ENCODE measurements around the gene UGT8.
"Not testable (repeated sequence)": the region's sequence is repeated elsewhere in the genome, so short reads cannot be mapped to it uniquely, and the experiment has no call there.

UGT8 gene, protein sequence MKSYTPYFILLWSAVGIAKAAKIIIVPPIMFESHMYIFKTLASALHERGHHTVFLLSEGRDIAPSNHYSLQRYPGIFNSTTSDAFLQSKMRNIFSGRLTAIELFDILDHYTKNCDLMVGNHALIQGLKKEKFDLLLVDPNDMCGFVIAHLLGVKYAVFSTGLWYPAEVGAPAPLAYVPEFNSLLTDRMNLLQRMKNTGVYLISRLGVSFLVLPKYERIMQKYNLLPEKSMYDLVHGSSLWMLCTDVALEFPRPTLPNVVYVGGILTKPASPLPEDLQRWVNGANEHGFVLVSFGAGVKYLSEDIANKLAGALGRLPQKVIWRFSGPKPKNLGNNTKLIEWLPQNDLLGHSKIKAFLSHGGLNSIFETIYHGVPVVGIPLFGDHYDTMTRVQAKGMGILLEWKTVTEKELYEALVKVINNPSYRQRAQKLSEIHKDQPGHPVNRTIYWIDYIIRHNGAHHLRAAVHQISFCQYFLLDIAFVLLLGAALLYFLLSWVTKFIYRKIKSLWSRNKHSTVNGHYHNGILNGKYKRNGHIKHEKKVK

DNA sequence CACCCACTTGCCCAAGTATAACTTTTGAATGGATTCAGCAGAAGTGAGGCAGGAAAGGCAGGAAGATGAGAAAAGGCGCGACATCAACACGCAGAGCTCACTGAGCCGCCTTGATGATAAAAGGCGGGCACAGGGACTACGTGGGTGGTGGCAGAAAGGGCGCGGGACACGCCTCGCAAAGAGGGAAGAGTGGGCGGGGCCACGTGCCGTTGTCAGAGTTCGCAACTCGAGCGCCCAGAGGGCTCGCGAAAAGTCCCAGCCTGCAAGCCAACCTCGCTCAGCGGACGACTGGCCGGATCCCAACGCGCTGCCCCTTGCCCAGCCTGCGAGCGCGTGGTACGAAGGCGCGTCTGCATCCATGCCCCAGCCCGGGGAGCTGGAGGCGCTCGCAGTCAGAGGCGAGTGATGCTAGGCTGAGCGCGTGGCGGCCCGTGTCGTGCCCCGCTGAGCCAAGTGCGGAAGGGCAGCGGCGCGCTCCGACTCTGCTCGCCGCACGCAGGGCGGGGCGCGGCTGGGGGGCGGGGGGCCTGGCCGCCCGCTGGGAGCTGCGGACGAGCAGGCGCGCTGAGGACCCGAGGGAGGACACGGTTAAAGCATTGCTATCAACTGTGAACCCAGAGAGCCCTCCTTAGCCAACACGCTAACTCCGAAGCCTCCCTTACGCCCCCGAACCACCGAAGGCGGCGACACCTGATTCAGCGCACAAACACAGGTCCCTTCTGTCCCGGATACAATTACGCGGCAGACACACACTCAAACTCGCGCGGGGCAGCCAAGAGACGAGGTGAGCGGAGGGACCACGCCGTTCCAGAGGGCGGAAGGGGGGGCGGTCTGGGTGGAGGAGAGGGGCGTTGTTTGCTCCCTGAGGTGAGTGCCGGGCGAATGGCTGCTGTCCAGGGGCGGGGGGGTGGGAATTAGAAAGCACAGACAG lies at the start of gene UGT8:
TSS of gene UGT8 (plus strand) at position 617 of the 931 bp plus-strand sequence. CDS start 24,074 bp downstream, outside the sequence.
- peak; percentile 66 for DNase-seq

DNA sequence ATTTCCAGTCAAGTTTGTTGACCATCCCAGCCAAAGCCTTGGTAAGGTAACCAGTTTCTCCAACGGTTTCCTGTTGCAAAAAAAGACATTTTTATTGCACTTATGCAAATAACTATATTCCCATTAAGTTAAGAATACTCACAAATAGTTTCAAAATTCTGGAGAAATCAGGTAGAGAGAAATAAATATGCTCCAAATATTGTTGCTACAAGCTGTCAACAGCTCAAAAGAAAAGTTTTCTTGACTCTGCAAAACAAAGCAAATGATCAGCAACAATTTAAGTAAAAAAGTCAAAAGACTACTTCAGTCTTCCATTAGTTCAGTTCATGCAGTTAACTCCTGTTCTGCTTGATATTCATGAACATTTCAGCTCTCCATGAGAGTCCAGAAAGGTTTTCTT lies 49.0 kb upstream of the UGT8 start:
- no peak for DNase-seq

DNA sequence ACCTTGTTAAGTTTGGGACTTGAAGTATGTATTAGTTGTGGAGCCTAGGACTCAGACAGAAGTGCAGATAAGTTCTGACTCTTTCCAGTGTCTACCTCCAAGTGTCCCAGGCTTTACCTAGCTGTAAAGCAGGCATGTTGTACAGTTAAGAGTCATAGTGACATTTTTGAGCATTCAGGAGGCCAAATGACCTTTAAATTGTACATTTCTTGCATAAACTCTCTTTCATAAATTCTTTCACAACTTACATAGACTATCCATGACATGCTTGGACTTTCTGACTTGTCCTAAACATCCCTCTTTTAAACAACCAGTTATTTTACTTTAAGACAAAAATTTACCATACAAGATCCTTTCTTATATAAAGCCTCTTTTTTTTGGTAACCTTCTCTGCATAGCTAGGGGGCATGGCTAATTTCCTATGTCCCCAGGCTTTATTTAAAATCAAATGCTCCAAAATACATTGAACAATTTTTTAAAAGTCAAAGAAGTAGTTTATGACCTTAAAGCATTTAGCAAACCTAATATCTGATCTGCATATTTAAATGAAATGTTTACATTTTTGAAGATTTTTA lies 40.1 kb upstream of the UGT8 start:
- no peak for DNase-seq

DNA sequence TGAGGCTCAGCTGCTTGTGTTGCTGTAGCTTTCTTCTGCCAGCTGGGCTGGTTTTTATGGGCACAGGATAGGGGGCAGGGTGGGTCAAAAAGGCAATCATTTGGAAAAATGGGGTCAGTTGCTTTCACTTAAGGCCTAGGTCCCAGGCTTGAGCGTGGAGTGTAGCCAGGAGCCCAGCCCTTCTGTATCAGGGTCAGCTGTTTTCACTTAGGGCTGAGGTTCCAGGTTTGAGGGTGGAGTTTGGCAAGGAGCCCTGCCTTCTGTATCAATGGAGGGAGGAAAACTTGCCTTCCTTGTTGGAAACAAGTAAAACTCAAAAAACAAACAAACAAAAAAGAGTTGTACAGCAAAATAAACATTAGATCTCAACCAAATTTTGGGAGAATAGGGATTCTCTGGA lies 37.0 kb upstream of the UGT8 start:
- DNase-seq = no peak

DNA sequence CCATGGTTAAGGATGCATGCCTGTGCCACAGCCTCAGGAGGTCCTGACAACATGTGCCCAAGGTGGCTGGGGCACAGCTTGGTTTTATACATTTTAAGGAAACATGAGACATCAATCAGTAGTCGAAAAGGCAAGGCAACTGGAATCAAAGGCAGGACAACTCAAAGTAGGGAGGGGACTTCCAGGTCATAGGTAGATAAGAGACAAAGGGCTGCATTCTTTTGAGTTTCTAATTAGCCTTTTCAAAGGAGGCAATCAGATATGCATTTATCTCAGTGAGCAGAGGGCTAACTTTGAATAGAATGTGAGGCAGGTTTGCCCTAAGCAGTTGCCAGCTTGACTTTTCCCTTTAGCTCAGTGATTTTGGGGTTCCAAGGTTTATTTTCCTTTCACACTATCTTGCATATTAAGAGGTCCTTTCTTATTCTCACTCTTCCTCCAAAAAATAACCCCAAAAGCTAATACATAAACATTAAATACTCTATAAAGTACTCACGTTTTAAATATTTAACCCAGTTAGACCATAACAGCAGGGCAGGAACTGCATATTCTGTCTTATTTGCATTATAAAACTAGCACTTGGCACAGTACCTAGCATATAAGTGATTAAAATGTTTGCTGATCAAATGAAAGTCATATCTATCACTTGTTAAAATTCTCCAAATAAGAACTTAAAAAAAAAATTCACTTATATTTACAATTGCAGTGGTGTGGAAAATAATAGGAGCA lies 36.3 kb upstream of the UGT8 start:
- no peak for DNase-seq

DNA sequence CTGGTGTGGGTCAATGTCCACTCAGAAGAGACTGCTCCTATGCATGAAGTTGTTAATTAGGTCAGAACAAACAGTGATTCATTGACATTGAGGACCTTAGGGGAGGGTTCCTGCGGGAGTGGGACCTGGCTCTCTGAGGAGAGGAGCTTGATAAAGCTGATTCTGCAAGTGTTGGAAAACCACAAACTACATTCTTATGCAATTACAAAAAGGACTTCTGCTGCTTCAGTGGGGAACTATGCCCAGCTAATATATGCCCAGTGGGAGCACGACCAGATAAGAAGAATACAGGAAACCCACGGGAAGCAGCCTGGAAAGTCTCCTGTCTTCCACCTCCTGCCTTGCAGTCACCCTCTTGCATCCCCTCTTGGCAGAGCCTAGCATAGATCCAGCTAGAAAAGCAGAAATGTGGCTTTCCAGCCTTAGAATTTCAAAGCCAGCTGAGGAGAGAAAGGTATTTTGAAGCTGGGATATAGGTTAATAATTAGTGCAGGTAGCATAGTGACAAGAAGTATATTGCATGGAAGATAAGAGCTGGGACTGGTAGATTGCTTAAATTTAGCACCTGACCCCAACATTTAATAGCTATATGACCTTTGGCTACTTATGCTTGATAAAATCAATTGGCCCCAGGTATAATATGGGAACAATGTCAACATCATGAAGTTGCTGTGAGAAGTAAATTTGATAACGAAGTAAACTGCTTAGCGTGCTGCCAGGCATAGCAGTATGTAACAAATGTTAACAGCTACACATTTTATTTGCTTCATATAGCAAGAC lies 34.9 kb upstream of the UGT8 start:
- DNase-seq = no peak

DNA sequence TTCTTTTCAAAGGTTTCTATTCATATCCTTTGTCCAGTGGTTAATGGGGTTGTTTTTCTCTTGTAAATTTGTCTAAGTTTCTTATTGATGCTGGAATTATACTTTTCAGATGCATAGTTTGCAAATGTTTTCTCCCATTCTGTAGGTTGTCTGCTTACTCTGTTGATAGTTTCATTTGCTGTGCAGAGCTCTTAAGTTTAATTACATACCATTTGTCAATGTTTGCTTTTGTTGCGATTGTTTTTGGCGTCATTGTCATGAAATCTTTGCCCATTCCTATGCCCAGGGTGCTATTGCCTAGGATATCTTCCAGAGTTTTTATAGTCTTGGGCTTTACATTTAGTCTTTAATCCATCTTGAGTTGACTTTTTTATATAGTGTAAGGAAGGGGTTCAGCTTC lies 21.2 kb upstream of the UGT8 start:
- no peak for DNase-seq

DNA sequence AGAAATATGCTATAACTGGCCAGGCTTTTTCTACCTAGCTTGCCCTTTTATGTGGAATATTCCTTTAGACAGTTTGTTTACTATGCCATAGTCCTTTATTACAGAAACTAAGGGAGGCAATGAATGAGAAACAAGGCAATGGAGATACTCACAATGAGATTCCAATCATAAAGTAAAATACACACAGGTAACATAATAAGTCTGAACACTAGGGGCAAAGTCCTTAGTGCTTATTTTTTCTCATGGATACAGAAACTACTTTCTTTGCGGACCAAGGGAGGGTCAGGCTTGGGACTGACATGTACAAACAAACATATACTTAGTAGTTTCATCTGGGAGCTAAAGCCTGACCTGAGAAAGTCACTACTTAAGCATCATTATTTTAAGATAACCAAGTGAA lies 16.0 kb upstream of the UGT8 start:
- DNase-seq = no peak

DNA sequence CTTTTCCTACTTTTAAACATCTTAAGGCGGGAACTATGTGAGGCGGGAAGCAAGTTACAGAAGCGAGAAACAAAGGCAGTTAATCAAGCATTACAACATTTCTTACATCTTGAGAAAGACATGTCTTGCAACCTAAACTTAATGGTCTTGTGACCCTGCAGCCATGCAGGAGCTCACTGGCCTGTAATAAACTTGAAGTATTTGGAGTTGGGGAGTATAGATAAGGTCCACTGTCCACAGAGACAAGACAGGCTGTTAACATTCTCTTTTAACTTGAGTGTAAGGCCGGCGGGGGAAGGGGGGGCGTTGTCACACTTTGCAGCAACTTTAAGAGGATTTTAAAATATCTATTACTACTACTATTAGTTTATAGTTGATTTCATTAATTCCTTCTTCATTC lies 10.3 kb upstream of the UGT8 start:
- no peak for DNase-seq

DNA sequence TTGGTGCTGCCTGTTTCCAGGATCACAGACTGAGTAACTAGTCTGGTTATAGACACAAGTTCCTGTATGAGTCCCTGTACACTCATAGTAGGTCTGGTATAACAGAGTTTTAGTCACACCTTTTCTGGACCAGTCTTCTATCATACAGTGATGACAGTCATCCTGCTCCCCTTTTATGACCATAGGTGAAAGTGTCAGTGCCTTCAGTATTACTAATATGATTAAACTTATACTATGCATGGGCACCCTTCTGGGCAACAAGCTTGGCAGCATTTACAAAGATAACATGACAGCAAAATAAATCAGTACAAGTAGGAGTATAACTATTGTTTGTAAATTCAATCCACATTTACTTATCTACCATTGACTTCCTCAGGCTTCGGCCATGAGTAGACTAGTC lies 8.2 kb upstream of the UGT8 start:
- DNase-seq = not testable (repeated sequence)

DNA sequence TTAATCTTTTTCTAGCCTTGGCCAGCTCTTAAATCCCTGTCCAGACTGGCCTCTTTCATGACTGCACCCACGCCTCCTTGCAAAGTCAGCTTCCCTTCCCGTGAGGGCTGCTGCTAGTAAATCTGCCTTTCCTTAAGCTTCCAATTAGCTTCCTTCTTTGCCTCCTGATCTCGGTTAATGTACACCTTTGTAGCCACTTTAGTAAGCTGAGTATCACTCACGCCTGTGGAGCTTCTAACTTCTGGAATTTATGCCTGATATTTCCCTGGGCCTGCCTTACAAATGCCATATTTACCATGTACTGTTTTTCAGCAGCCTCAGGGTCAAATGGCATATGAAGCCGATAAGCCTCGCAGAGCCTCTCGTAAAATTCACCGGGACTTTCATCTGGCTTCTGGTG lies 5.1 kb upstream of the UGT8 start:
- DNase-seq = no peak

DNA sequence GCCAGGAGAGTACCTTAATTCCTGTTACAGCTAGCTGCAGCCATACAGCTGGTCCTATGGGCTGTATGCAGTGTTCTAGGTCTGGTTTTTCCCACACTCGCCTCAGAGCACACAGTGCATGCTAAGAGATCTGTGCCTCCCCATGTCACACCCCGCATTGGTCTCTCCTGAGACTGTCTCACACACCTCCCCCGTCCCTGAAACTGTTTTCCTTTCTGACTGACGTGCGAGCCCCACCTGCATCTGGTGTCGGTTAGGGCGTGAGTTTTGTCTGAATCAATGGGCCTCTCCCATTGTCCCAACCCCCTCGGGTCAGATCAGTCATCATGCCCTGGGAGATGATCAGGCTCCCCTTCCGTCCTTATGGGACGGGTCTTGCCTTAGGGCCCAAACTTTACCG lies 3.4 kb upstream of the UGT8 start:
- DNase-seq = no peak

DNA sequence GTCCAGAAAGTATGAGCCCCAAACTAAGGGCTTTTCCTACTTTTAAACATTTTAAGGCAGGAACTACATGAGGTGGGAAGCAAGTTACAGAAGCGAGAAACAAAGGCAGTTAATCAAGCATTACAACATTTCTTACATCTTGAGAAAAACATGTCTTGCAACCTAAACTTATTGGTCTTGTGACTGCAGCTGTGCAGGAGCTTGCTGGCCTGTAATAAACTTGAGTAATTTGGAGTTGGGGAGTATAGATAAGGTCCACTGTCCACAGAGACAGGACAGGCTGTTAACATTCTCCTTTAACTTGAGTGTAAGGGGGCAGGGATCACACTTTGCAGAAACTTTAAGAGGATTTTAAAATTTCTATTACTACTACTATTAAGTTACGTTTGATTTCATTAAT lies 2.7 kb upstream of the UGT8 start:
- DNase-seq = no peak

DNA sequence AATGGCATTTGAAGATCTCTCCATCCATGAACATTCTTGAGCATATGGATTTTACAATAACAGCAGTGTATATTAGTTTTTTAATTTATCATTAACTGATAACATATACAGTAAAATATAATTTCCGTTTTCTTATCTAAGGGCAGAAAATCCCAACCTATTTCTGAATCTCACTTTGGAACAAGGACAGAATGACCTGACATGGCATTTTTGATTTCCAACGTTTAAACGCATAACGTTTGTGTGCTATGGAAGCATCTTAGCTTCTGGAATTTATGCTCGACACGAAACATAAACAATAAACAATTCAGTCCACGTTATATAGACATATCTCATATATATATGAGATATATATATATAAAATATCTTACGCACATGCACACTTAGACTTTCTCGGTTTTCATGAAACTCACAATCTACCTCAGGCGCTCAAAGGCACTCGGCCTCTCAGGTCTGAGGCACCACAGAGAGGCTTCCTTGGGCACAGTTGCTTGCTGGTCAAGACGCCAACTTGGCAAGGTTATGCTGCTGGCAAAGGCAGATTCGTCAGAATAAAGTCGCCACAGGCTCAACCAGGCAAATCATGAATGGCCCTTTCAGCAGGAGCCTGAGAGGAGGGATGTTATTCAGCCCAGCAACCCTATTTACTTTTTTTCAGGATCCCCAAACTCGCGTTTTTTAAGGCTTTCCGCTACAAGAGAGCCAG lies 1.0 kb upstream of the UGT8 start:
- DNase-seq = no peak

DNA sequence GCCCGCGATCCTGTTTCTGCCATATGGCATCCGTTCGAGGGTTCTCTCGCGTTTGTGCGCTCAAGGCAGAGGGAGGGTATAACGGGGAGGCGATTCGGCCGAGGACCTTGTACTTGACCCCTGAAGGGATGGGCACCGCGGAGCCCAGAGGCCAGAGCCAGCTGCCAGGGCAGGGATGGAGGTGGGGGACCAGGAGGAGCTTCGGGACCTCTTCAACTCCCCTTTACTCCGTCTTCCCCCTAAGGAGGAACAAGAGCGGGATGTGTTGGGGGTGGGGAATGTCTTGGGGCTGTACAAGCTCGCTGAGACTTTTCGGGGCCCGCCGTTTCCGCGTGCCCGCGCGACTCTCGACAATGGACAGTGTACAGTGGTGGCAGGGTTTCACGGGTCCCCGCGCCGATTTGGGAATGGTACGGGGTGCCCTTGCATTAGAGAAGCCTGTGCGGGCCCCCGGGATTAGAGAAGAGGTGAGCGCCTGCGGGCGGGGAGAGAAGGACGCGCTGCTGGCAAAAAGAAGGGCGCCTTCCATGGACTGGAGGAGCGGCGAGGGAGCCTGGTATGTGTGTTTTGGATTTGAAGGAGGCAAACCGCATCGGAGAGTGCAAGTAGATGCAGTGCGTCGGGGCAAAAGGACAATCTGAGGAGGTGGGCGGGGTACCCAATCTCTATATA lies 760 bp downstream of the UGT8 start:
- DNase-seq = no peak

DNA sequence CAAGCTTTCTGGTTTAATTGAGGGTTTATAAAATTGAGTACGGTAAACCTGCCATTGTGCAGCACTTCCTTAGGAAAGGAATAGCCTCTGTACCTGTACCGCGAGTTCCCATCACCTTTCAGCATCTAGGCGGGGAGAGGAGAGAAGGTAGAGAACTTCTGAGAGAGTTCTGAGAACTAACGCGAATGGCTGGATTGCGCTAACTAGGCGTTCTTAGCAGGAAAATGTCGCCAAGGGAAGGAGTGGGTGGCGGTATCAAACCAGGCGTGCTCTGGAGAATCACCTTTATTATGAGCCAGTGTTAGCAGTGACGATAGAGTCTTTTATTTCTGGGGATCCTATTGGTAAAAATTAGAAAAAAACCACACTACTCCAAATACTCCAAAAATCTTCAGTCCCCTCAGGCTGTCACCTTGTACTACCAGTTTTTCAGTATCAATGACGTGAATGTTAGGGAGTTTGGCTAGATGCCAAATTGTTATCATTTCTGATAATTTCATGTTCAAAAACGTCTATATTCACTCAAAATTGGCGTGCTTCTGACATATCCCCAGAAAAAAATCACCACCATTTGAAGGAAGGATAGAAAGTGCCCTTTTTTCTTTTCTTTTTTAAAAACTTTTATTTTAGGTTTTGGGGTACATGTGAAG lies 1.4 kb downstream of the UGT8 start:
- no peak for DNase-seq

DNA sequence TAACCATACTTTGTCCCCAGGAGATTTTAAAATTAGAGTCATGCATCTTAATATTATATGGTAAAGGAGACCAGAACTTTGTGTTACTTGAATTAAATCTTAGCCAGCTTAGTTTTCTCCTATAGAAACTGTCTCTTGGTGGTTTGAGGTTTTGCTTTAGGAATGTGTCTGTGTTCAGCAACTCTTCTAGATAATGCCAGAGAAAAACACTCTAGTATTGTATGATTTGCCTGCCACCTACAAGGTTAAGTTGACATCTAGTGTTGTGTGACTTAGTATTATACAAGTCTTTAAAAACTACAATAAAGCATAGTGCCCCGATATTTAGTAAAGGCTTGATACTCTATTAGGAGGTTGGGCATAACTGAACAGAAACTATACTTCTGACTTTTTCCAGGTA lies 2.1 kb downstream of the UGT8 start:
- no peak for DNase-seq

DNA sequence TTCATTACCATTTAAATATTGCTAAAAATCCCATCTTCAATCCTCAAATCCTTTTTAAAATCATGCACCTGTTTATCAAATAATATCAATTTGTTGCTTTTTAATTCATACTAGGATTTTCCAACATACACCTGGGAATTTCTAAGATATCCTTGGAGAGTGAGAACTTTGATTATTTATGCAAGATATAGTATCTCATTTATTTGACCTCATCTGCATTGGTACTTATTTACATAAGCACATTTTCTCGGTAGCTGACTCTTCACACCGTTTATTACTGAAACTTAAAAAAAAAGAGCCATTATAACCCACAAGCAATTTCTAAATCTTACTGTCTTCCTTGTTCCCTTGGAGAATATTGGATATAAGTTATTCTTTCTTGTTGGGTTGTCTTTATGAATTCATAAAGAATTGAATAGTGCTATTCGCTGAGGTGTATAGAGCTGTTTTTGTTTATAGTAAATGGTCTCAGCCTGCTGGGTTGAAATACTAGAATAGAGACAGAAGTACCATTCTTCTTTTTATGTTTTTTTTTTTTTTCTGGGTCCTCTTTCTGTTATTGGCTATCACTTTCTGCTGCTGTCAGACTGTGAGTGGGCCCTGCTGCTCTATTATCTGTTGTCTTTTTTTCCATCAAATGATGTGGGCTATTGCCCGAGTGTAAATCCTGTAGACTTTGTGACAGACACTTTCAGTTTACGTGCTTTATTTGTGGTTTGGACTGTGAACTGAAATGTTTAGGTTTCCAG lies 2.9 kb downstream of the UGT8 start:
- no peak for DNase-seq

DNA sequence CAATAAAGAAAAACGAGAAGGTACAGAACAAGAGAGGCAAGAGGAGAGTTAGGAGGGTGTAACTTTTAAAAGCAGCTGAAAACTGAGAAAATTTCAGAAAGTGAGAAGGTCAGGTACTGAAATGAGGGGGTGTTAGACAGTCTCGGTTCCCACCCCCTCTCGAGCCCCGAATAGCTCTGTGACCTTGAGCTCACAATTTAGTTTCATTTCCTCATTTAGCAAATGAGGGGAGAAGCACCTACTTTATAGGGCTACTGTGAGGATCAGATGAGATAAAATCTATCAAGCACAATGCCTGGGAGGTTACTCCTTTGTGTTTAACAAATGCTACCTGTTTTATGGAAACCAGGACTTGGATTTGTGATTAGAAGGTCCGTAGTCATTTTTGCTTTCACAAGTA lies 4.9 kb downstream of the UGT8 start:
- no peak for DNase-seq
